HepG2 (cell line): ENCODE measurements around the gene PARP6. TPM values are rescaled to one million over a fixed set of nuclear protein-coding genes. Genes with fewer than 3 reads are reported as not detected.

ENCODE experiments used
- ATAC-seq: fragments of 200-7000 bp; cut with Tn5 transposase; 3 replicates; pipeline ENCODE4 v1.9.1; 2020; ENCODE audit warnings: mild to moderate bottlenecking, moderate library complexity
- BruUV-seq: library from RNA; stranded (reverse); fragments of 400-500 nt; replicated peaks from 2 replicates; lab custom pipeline; 2021; lab: Mats Ljungman, UMichigan
- CTCF ChIA-PET: fragments of 300-600 bp; formaldehyde crosslinking; extraction: SDS; loops from one replicate; lab custom pipeline; 2021; ENCODE audit warnings: low total read pairs, inconsistent platforms, low intra/inter-chr PET ratio; lab: Yijun Ruan, JAX
- POLR2A ChIA-PET: fragments of 350-600 bp; sonication (Branson Sonifier 250); formaldehyde crosslinking; loops from one replicate; lab custom pipeline; 2020; ENCODE audit warnings: antibody characterized with exemption, inconsistent platforms; lab: Yijun Ruan, JAX
- DNase-seq: peaks from one replicate; pipeline ENCODE4 v3.0.0-alpha.2; 2015; ENCODE audit warnings: low spot score
- FAIRE-seq: peaks from 3 replicates; lab custom pipeline; 2011; peaks lifted over from hg19 to GRCh38; lab: Jason Lieb, UNC
- H2AFZ ChIP-seq: one replicate; pipeline ENCODE4 v1.6.1; 2011; ENCODE audit warnings: low read length, inconsistent platforms
- H3K27ac ChIP-seq: fragments of 300-600 bp; 3 replicates; pipeline ENCODE4 v1.8.0; 2011; ENCODE audit warnings: mixed run types, mild to moderate bottlenecking, mixed read lengths, low read length, inconsistent platforms; ENCODE audit not compliant: insufficient read depth; ENCODE audit errors: extremely low read length
- H3K27me3 ChIP-seq, 2 experiments: fragments of 200-600 bp in 1 of 2; 2 replicates in 1 of 2; 3 replicates in 1 of 2; pipeline versions ENCODE4 v1.6.0 to v1.8.0; 2011; ENCODE audit warnings: low read length in 2 of 2, mild to moderate bottlenecking in 2 of 2, moderate library complexity in 2 of 2, inconsistent platforms in 1 of 2; ENCODE audit not compliant: insufficient read depth in 2 of 2, control insufficient read depth in 1 of 2
- H3K36me3 ChIP-seq, 2 experiments: fragments of 200-600 bp in 1 of 2; replicated peaks in 1 of 2; 2 replicates in 1 of 2; 3 replicates in 1 of 2; pipeline versions ENCODE4 v1.5.1 to v1.8.0; 2011; ENCODE audit warnings: low read length in 2 of 2, inconsistent platforms in 1 of 2; ENCODE audit not compliant: insufficient read depth in 2 of 2, control insufficient read depth in 1 of 2
- H3K4me1 ChIP-seq: 2 replicates; pipeline ENCODE4 v1.5.1; 2012; ENCODE audit warnings: low read length, inconsistent platforms; ENCODE audit not compliant: insufficient read depth
- H3K4me2 ChIP-seq: 2 replicates; pipeline ENCODE4 v1.6.0; 2011; ENCODE audit warnings: low read depth, low read length, inconsistent platforms
- H3K4me3 ChIP-seq, 3 experiments: fragments of 200-600 bp in 1 of 3; sonication (generic), shearing (Covaris generic) in 1 of 3; replicated peaks in 1 of 3; 2 replicates each; pipeline ENCODE4 v1.5.1; 2011 to 2016; ENCODE audit warnings: low read length in 3 of 3, inconsistent platforms in 2 of 3, low read depth in 2 of 3, mild to moderate bottlenecking in 2 of 3, control low read depth in 1 of 3, mixed read lengths in 1 of 3; ENCODE audit not compliant: insufficient read depth in 1 of 3
- H3K79me2 ChIP-seq: one replicate; pipeline ENCODE4 v1.6.1; 2011; ENCODE audit warnings: low read length, inconsistent platforms; ENCODE audit not compliant: insufficient read depth
- H3K9ac ChIP-seq: 2 replicates; pipeline ENCODE4 v1.6.0; 2011; ENCODE audit warnings: mild to moderate bottlenecking, low read depth, low read length, inconsistent platforms; ENCODE audit not compliant: insufficient read depth
- H3K9me3 ChIP-seq: 2 replicates; pipeline ENCODE4 v1.5.1; 2012; ENCODE audit warnings: mild to moderate bottlenecking, low read length
- H4K20me1 ChIP-seq: 2 replicates; pipeline ENCODE4 v1.6.0; 2011; ENCODE audit warnings: inconsistent platforms, mild to moderate bottlenecking, low read length, moderate library complexity; ENCODE audit not compliant: insufficient read depth
- CEBPG ChIP-seq: IDR thresholded peaks from 2 replicates; pipeline ENCODE4 v1.6.1; 2016
- HNF4A ChIP-seq: sonication (generic); formaldehyde crosslinking; IDR thresholded peaks from 2 replicates; pipeline ENCODE4 v1.4.0; 2020; ENCODE audit warnings: missing genetic modification reagents
- RBFOX2 ChIP-seq: fragments of 200-400 bp; formaldehyde crosslinking; IDR thresholded peaks from 2 replicates; pipeline ENCODE4 v1.6.1; 2017; ENCODE audit warnings: low read depth, mild to moderate bottlenecking, low read length
- ZNF563 ChIP-seq: sonication (generic); formaldehyde crosslinking; IDR thresholded peaks from 2 replicates; pipeline ENCODE4 v1.8.0; 2022; ENCODE audit warnings: mild to moderate bottlenecking, moderate library complexity, missing genetic modification reagents
- ZNF780A ChIP-seq: sonication (generic); formaldehyde crosslinking; IDR thresholded peaks from 2 replicates; pipeline ENCODE4 v1.8.0; 2022; ENCODE audit warnings: mild to moderate bottlenecking, missing genetic modification reagents, moderate library complexity
- WGBS: methylation state at CpG from one replicate; pipeline ENCODE4 v1.1.6; 2017; ENCODE audit warnings: low lambda C conversion rate; 5-methylcytosine and 5-hydroxymethylcytosine counted together
- in situ Hi-C: cut with HindIII; loops from 2 replicates; pipeline ENCODE4 v1.10.0; 2017; ENCODE audit warnings: low pct_unique_long_range_greater_than_20kb; ENCODE audit not compliant: extremely low pct_ligation_motif_present
- intact Hi-C: fragments of 100-400 bp; cut with micrococcal nuclease; formaldehyde crosslinking; loops from one replicate; pipeline ENCODE4 v1.10.0; 2022; ENCODE audit not compliant: unreplicated experiment
- polyA plus RNA-seq, 8 experiments: library from polyadenylated mRNA; depleted of rRNA in 3 of 8; stranded (reverse) in 7 of 8; unstranded in 1 of 8; fragments of >200 nt; fragmentation: Illumina TruSeq in 4 of 8; extraction: Trizol in 4 of 8; gene quantifications; 2 replicates each; pipeline versions ENCODE4 v1.2.1 to v1.2.3, GENCODE V29; 2011 to 2016; ENCODE audit warnings: low read depth in 4 of 8, missing spikeins in 1 of 8, mixed read lengths in 1 of 8; ENCODE audit not compliant: insufficient read depth in 1 of 8
- total RNA-seq, 5 experiments: library from RNA; depleted of rRNA; stranded (reverse); fragments of >200 nt; fragmentation: Illumina TruSeq; extraction: Trizol; gene quantifications; 2 replicates each; pipeline ENCODE4 v1.2.3, GENCODE V29; 2016; ENCODE audit warnings: low read depth in 1 of 5
- TF ChIP-seq, protein P1 (sequence below): sonication (generic); formaldehyde crosslinking; IDR thresholded peaks from 2 replicates; pipeline ENCODE4 v1.4.0; 2020; ENCODE audit warnings: missing genetic modification reagents
- TF ChIP-seq, protein P2 (sequence below): sonication (generic); formaldehyde crosslinking; IDR thresholded peaks from 2 replicates; pipeline ENCODE4 v1.4.0; 2020; ENCODE audit warnings: missing genetic modification reagents, low read depth, mild to moderate bottlenecking, borderline replicate concordance
- TF ChIP-seq, protein P3 (sequence below): sonication (generic); formaldehyde crosslinking; IDR thresholded peaks from 2 replicates; pipeline ENCODE4 v1.4.0; 2020; ENCODE audit warnings: mild to moderate bottlenecking, missing genetic modification reagents
- TF ChIP-seq, protein P4 (sequence below): fragments of 450-650 bp; IDR thresholded peaks from 2 replicates; pipeline ENCODE4 v1.6.1; 2016

PARP6 gene
- total and polyA plus RNA-seq, 2 of the 13 experiments (the other 11 are each of a cell fraction or from before 2014, with no cell fraction given) = 0.22 to 0.87 TPM

DNA sequence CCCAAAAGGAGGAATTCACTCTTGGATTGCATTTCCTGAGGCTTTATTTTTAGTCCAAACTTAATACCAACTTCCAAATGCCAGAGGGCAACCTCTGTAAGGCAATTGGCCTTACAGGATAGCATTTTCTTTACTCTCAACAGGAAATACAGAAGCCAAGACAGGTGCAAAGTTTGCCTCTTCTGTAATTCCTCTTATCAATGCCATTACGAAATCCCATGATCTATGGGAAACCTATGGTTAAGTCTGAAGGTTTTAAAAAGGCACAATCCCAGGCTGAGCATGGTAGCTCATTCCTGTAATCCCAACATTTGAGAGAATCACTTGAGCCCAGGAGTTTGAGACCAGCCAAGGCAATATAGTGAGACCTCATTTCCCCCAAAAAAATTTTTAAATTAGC lies 56.3 kb downstream of the PARP6 start:
- TF ChIP-seq, protein P1, sequence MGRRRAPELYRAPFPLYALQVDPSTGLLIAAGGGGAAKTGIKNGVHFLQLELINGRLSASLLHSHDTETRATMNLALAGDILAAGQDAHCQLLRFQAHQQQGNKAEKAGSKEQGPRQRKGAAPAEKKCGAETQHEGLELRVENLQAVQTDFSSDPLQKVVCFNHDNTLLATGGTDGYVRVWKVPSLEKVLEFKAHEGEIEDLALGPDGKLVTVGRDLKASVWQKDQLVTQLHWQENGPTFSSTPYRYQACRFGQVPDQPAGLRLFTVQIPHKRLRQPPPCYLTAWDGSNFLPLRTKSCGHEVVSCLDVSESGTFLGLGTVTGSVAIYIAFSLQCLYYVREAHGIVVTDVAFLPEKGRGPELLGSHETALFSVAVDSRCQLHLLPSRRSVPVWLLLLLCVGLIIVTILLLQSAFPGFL = no peak
- TF ChIP-seq RBFOX2 = 0 out of 2 replicates have a peak, but pooled peaks have one; percentile 19
- TF ChIP-seq, protein P2, sequence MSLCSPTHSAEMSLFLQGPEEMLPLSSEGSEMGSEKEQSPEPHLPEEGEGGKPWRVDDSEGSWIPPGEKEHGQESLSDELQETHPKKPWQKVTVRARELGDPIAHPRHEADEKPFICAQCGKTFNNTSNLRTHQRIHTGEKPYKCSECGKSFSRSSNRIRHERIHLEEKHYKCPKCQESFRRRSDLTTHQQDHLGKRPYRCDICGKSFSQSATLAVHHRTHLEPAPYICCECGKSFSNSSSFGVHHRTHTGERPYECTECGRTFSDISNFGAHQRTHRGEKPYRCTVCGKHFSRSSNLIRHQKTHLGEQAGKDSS = no peak
- TF ChIP-seq, protein P3, sequence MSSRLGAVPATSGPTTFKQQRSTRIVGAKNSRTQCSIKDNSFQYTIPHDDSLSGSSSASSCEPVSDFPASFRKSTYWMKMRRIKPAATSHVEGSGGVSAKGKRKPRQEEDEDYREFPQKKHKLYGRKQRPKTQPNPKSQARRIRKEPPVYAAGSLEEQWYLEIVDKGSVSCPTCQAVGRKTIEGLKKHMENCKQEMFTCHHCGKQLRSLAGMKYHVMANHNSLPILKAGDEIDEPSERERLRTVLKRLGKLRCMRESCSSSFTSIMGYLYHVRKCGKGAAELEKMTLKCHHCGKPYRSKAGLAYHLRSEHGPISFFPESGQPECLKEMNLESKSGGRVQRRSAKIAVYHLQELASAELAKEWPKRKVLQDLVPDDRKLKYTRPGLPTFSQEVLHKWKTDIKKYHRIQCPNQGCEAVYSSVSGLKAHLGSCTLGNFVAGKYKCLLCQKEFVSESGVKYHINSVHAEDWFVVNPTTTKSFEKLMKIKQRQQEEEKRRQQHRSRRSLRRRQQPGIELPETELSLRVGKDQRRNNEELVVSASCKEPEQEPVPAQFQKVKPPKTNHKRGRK (CRISPR knock-in tag) = no peak
- no peak for TF ChIP-seq ZNF780A
- peak; percentile 50; the same call in 1 of the 2 replicates for TF ChIP-seq CEBPG (CRISPR knock-in tag)
- TF ChIP-seq HNF4A (CRISPR knock-in tag) = peak; percentile 11; the same call in 1 of the 2 replicates
- TF ChIP-seq, protein P4, sequence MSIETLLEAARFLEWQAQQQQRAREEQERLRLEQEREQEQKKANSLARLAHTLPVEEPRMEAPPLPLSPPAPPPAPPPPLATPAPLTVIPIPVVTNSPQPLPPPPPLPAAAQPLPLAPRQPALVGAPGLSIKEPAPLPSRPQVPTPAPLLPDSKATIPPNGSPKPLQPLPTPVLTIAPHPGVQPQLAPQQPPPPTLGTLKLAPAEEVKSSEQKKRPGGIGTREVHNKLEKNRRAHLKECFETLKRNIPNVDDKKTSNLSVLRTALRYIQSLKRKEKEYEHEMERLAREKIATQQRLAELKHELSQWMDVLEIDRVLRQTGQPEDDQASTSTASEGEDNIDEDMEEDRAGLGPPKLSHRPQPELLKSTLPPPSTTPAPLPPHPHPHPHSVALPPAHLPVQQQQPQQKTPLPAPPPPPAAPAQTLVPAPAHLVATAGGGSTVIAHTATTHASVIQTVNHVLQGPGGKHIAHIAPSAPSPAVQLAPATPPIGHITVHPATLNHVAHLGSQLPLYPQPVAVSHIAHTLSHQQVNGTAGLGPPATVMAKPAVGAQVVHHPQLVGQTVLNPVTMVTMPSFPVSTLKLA = no peak
- TF ChIP-seq ZNF563 (CRISPR knock-in tag) = no peak
- Histone ChIP-seq H3K9me3 (no peaks in the 10 kb centered on the region), H3K4me3 (no peak overlapping the region), H3K9ac (no peak overlapping the region), H3K36me3 (peaks cover 41 to 93% of the 10 kb centered on the region in 2 experiments), H3K4me2 (no peak overlapping the region), H3K27me3 (no peaks in the 10 kb centered on the region), H2AFZ (no peak overlapping the region), H4K20me1 (peaks cover 88% of the 10 kb centered on the region), H3K4me1 (peaks cover 54% of the 10 kb centered on the region), H3K79me2 (peaks cover 26% of the 10 kb centered on the region), H3K27ac (no peak overlapping the region)
- TSS peak; percentile 18 for BruUV-seq
- in situ Hi-C loops = no loop called here
- CTCF ChIA-PET = no interaction called here
- WGBS = 95% methylated on average over 1 of the region's 1 CpG
- intact Hi-C loops = no loop called here
- POLR2A ChIA-PET = interaction anchor here (1.2 kb wide), 1 partner anchor 14 kb away, joined by 5 read pairs; the partner anchor contains the start of gene PKM
- FAIRE-seq (no peak), DNase-seq (no peak), ATAC-seq (no peak)
